ENCODE data around the gene KLHL1. TPM values are rescaled to one million over a fixed set of nuclear protein-coding genes. Genes with fewer than 3 reads are reported as not detected.

The KLHL1 gene
- total RNA-seq, 1 donor from 2014 or later = not detected

DNA sequence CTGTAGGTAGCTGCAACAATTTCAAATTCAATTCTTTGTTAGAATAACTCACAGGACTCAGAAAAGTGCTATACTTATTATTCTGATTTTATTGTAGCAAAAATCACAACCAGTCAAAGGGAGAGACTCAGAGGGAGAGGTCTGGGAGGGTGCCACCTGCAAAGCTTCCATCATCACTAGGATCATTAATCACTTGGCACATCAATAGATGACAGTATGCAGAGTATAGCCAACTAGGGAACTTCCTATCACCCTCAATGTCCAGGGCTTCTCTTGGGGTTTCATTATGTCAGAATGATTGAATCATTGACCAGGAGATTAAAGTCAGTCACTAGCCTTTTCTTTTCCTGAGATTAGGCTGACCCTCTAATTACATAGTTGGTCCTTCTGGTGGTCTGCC lies 432.0 kb downstream of the KLHL1 start:
- no peak for ATAC-seq

DNA sequence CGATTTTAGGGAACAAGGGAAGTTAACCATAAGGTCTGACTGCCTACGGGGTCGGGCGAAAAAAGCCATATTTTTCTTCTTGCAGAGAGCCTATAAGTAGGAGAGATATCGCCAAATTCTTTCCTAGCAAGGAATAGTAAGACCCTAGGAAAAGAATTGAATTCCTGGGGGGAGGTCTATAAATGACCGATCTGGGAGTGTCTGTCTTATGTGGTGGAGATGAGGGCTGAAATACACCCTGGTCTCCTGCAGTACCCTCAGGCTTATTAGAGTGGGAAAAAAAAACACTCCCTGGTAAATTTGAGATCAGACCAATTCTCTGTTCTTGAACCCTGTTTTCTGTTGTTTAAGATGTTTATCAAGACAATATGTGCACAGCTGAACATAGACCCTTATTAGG lies 448.1 kb downstream of the KLHL1 start:
- no peak for ATAC-seq

DNA sequence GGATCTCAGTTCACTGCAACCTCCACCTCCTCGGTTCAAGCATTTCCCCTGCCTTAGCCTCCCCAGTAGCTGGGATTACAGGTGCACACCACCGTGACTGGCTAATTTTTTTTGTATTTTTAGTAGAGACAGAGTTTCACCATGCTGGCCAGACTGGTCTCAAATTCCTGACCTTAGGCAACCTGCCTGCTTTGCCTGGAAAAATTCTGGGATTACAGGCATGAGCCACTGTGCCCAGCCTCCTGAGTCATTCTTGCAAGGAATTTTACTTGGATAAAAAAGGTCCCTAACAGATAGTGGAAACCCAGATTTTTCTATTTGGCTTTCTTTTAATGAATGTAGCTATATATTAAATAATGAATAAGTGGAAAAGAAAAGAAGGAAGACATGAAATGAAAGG lies 450.6 kb downstream of the KLHL1 start:
- ATAC-seq = no peak

DNA sequence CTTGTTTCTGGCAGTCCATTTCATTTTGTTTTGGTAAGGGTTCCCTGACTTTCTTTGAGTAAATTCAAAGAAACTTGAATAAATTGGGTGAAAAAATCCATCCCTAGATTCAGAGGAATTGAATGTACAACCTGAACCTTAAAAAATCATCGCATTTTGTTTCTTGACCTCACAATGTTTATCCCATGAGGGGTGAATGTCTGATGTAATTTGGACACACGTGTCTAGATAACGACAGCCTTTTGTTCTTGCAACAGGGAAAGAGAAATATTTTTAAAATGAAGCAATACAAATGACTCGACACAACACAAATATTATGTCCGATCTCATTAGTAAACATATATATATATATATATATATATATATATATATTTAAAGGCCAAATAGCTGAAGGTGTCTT lies 453.9 kb downstream of the KLHL1 start:
- ATAC-seq = no peak

Other genes starting within 250 kb of the KLHL1 start
- not detected for gene ATXN8OS, start 626 bp downstream of the KLHL1 start, total RNA-seq

All from esophagus mucosa (tissue), 1 donor.